22Rv1 (cell line): ENCODE results near the gene KRTAP10-9.

Source experiments
- ZFX ChIP-seq: fragments of 450-650 bp; IDR thresholded peaks from 2 replicates; pipeline ENCODE4 v1.6.1; 2017; ENCODE audit warnings: antibody characterized with exemption, borderline replicate concordance
- TF ChIP-seq, protein P1 (sequence below): fragments of 450-650 bp; IDR thresholded peaks from 2 replicates; pipeline ENCODE4 v1.5.1; 2017; ENCODE audit warnings: mild to moderate bottlenecking

GRCh38 chr21:44632067-44632466 is 5.2 kb downstream of the KRTAP10-9 start:
- TF ChIP-seq, protein P1, sequence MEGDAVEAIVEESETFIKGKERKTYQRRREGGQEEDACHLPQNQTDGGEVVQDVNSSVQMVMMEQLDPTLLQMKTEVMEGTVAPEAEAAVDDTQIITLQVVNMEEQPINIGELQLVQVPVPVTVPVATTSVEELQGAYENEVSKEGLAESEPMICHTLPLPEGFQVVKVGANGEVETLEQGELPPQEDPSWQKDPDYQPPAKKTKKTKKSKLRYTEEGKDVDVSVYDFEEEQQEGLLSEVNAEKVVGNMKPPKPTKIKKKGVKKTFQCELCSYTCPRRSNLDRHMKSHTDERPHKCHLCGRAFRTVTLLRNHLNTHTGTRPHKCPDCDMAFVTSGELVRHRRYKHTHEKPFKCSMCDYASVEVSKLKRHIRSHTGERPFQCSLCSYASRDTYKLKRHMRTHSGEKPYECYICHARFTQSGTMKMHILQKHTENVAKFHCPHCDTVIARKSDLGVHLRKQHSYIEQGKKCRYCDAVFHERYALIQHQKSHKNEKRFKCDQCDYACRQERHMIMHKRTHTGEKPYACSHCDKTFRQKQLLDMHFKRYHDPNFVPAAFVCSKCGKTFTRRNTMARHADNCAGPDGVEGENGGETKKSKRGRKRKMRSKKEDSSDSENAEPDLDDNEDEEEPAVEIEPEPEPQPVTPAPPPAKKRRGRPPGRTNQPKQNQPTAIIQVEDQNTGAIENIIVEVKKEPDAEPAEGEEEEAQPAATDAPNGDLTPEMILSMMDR: no peak
- TF ChIP-seq ZFX: no peak
